NCI-H2029 (cell line): ENCODE data around the gene IFNL4.
"Not testable (repeated sequence)": the region's sequence is repeated elsewhere in the genome, so short reads cannot be mapped to it uniquely, and the experiment has no call there.

ENCODE experiments used
- DNase-seq: peaks from one replicate; lab custom pipeline; 2025; lab: John Stamatoyannopoulos, UW

Gene IFNL4

GRCh38 chr19:39219108-39219507, 29.5 kb downstream of the IFNL4 start:
- DNase-seq = not testable (repeated sequence)

- no peak for DNase-seq
Measured at GRCh38 chr19:39218230-39219007, 30.2 kb downstream of the IFNL4 start.

- no peak for DNase-seq
Measured at GRCh38 chr19:39217094-39217493, 31.6 kb downstream of the IFNL4 start.

GRCh38 chr19:39215323-39215722, 33.3 kb downstream of the IFNL4 start:
- DNase-seq = not testable (repeated sequence)

- DNase-seq = no peak
Measured at GRCh38 chr19:39212375-39212742, 36.3 kb downstream of the IFNL4 start.

- DNase-seq = no peak
Measured at GRCh38 chr19:39211731-39212374, 36.8 kb downstream of the IFNL4 start.

GRCh38 chr19:39209196-39209595, 39.5 kb downstream of the IFNL4 start:
- no peak for DNase-seq

- DNase-seq = no peak
Measured at GRCh38 chr19:39208175-39208795, 40.4 kb downstream of the IFNL4 start.

GRCh38 chr19:39207293-39207836, 41.3 kb downstream of the IFNL4 start:
- DNase-seq = no peak

- DNase-seq = no peak
Measured at GRCh38 chr19:39206122-39206521, 42.5 kb downstream of the IFNL4 start.

GRCh38 chr19:39205449-39205764, 43.2 kb downstream of the IFNL4 start:
- no peak for DNase-seq

- no peak for DNase-seq
Measured at GRCh38 chr19:39203372-39204341, 45.0 kb downstream of the IFNL4 start, which contains the start of gene SYCN. Gene SYCN, minus strand, starts transcription at chr19:39204263. Its CDS starts 9 bp downstream, at chr19:39204254.

GRCh38 chr19:39202998-39203355, 45.7 kb downstream of the IFNL4 start:
- DNase-seq = no peak

GRCh38 chr19:39200803-39201115, 47.9 kb downstream of the IFNL4 start:
- DNase-seq = no peak

- DNase-seq = no peak
Measured at GRCh38 chr19:39200066-39200802, 48.4 kb downstream of the IFNL4 start.

- no peak for DNase-seq
Measured at GRCh38 chr19:39199025-39199424, 49.6 kb downstream of the IFNL4 start.

GRCh38 chr19:39197808-39198207, 50.8 kb downstream of the IFNL4 start:
- DNase-seq = no peak

GRCh38 chr19:39196860-39197562, 51.6 kb downstream of the IFNL4 start, which contains the start of gene NCCRP1:
Gene NCCRP1, plus strand, starts transcription at chr19:39196964. Its CDS starts 19 bp downstream, at chr19:39196983.
- DNase-seq = no peak

GRCh38 chr19:39196320-39196719, 52.3 kb downstream of the IFNL4 start:
- no peak for DNase-seq
